Neural crest cell (in vitro differentiated cells): Measurements from ENCODE around the gene CYP26B1. TPM values are rescaled to one million over a fixed set of nuclear protein-coding genes. Genes with fewer than 3 reads are reported as not detected.

Source experiments
- DNase-seq: peaks from one replicate; pipeline ENCODE4 v3.0.0; 2021; ENCODE audit warnings: low read depth, mixed read lengths, low spot score
- H3K27ac Mint-ChIP-seq: one replicate; pipeline ENCODE4 v1.8.0; 2021; ENCODE audit warnings: mild to moderate bottlenecking, mixed read lengths; ENCODE audit not compliant: unreplicated experiment
- H3K27me3 Mint-ChIP-seq: 2 replicates; pipeline ENCODE4 v1.8.0; 2021; ENCODE audit warnings: low read depth, mild to moderate bottlenecking, mixed read lengths
- H3K36me3 Mint-ChIP-seq: 2 replicates; pipeline ENCODE4 v1.8.0; 2021; ENCODE audit warnings: low read depth, mild to moderate bottlenecking, mixed read lengths
- H3K4me1 Mint-ChIP-seq: 2 replicates; pipeline ENCODE4 v1.8.0; 2021; ENCODE audit warnings: mixed read lengths
- H3K4me3 Mint-ChIP-seq: one replicate; pipeline ENCODE4 v1.8.0; 2021; ENCODE audit warnings: mild to moderate bottlenecking, mixed read lengths
- H3K9me3 Mint-ChIP-seq: 2 replicates; pipeline ENCODE4 v1.8.0; 2021; ENCODE audit warnings: mixed read lengths
- total RNA-seq: library from RNA; stranded (reverse); gene quantifications from 2 replicates; pipeline ENCODE4 v1.2.1, GENCODE V29; 2021
- TF ChIP-seq, protein P1 (sequence below): fragments of 200-600 bp; sonication (generic); conservative IDR thresholded peaks from 2 replicates; pipeline ENCODE4 v1.5.0; 2021; ENCODE audit warnings: antibody characterized with exemption, mild to moderate bottlenecking

CYP26B1 gene
- total RNA-seq, 1 donor from 2014 or later: 16.4 TPM

DNA sequence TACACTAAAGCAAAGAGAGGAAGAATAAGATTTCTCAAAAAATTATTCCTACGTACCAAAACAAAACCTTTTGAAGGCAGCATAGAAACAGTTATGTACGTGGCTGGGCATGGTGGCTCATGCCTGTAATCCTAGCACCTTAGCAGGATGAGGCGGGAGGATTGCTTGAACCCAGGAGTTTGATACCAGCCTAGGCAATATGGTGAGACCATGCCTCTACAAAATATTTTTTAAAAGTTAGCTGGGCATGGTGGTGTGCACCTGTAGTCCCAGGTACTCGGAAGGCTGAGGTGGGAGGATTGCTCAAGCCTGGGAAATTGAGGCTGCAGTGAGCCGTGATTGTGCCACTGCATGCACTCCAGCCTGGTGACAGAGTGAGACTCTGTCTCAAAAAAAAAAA, 14.9 kb upstream of the CYP26B1 start:
- Mint-ChIP-seq H3K4me1 (no peaks in the 10 kb centered on the region), H3K4me3 (no peak overlapping the region), H3K9me3 (no peaks in the 10 kb centered on the region), H3K36me3 (no peaks in the 10 kb centered on the region), H3K27me3 (peaks cover 30% of the 10 kb centered on the region), H3K27ac (no peak overlapping the region)
- DNase-seq: no peak
- TF ChIP-seq, protein P1, sequence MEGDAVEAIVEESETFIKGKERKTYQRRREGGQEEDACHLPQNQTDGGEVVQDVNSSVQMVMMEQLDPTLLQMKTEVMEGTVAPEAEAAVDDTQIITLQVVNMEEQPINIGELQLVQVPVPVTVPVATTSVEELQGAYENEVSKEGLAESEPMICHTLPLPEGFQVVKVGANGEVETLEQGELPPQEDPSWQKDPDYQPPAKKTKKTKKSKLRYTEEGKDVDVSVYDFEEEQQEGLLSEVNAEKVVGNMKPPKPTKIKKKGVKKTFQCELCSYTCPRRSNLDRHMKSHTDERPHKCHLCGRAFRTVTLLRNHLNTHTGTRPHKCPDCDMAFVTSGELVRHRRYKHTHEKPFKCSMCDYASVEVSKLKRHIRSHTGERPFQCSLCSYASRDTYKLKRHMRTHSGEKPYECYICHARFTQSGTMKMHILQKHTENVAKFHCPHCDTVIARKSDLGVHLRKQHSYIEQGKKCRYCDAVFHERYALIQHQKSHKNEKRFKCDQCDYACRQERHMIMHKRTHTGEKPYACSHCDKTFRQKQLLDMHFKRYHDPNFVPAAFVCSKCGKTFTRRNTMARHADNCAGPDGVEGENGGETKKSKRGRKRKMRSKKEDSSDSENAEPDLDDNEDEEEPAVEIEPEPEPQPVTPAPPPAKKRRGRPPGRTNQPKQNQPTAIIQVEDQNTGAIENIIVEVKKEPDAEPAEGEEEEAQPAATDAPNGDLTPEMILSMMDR: no peak

DNA sequence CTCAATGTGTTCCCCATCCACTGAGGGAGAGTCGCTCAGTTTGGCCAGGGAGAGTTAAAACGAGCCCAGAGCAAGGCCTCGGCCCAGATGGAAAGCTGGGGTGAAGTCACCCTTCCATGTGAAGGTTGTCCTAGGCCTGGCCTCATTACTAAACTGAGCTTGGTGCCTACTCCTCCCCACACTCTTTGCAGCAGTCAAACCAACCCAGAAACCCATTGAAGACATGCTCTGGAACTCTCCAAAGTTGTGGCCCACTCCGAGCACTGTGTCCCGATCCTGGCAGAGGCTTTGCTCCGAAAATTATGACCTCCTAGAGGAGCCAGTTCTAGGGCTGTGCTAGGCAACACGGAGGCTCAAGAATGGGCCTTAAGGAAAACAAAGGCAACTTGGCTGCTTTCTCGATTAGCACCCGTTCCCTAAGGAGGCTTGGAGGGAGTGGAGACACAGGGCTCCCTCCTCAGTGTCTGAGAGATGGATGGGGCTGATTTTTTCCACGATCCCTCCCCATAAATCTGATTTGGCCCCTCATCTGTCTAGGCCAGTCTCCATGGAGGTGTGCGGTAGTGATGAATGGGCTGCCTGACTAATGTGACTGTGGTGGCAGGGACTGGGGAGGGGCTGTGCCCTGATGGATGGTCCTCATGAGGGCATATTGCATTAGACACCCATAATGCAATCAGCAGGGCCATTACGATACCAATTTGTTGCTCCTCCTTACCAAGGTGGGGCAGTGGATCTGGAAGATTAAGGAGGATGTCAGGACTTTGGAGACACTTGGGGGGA, 11.7 kb upstream of the CYP26B1 start:
- DNase-seq: no peak
- Mint-ChIP-seq H3K9me3 (no peaks in the 10 kb centered on the region), H3K4me1 (peaks cover 11% of the 10 kb centered on the region), H3K27ac (no peak overlapping the region), H3K36me3 (no peaks in the 10 kb centered on the region), H3K27me3 (peaks cover 52% of the 10 kb centered on the region), H3K4me3 (no peak overlapping the region)
- TF ChIP-seq, protein P1: no peak

DNA sequence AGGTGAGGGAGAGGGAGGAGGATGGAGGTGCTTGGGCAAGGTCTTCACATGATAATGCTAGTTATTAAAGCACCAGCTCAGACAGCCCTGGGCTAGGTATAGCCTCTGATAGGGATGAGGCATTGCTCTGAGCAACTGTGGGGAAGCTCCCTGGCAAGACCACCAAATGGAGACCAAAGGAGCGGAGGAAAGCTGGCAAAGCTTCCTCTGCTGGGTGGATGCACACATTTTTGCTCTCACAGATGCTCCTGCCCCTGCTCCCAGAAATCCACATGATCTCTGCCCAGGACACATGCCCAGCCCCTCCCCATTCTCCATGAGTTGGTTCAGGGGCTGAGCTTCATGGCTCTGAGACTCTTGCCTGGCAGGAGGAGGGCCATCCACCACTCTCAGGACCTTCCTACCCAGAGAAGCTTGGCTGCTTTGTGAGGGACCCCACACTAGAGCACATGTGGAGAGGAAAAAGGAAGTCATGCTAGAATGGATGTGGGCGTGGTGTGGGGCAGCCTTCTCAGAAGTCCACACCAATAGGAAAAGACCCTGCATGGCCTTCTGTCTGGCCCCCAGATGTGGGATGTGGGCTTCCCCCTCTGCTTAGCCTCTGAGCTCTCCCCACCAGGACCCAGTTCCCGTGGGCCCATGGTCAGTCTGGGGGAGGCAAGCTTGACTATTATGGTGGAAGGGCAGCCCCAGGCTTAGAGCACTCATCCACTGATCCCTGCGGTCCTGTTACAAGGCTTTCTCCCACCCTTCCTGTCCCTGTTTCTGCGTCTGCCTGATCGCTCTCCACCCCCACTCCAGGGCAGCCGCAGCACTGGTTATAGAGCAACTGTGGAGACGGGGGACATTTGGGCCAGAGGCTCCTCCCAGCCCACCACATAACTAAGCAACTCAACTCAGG, 10.5 kb upstream of the CYP26B1 start:
- no peak for DNase-seq
- Mint-ChIP-seq H3K9me3 (no peaks in the 10 kb centered on the region), H3K27me3 (peaks cover 58% of the 10 kb centered on the region), H3K4me1 (peaks cover 15% of the 10 kb centered on the region), H3K4me3 (no peak overlapping the region), H3K36me3 (no peaks in the 10 kb centered on the region), H3K27ac (peak overlapping the region; percentile 44)
- TF ChIP-seq, protein P1: no peak

DNA sequence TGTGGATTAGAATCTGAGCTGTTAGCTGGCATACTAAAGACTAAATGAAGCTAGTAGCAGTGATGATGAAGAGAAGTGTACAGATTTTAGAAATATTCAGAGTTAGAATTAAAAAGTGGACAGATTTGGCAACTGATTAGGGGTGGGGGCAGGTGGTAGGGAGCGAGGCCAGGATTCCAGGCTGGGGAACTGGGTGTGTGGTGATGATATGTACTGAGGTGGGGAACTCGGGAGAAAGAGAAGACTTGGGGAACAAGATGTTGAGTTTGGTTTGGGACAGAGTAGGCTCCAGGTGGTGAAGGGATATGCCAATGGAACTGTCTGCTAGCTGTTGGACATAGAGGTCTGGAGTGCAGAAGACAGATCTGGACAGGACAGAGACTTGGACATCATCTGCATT, 9.2 kb upstream of the CYP26B1 start:
- Mint-ChIP-seq H3K9me3 (no peaks in the 10 kb centered on the region), H3K36me3 (no peaks in the 10 kb centered on the region), H3K27me3 (peaks cover 64% of the 10 kb centered on the region), H3K4me1 (peaks cover 26% of the 10 kb centered on the region), H3K27ac (no peak overlapping the region), H3K4me3 (no peak overlapping the region)
- TF ChIP-seq, protein P1: no peak
- DNase-seq: no peak

DNA sequence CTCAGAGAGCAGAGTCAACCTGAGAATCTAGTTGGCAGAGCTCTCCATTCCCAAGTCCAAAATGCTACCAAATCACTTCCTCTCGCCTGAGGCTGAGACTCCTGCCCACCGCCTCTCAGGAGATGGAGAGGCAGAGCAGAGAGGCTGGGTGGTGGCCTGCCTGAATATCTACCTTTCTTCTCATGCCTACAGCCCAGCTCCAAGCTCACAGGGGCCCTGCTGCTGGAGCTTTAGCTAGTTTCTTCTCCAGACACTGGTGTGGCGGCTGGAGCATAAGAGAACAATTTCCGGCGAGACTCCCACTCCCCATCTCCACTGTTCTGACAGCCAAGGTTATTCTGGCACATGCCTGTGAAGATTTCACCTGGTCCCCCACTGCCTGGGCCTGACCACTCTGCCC, 8.1 kb upstream of the CYP26B1 start:
- Mint-ChIP-seq H3K27ac (no peak overlapping the region), H3K9me3 (no peaks in the 10 kb centered on the region), H3K4me1 (peaks cover 30% of the 10 kb centered on the region), H3K27me3 (peaks cover 70% of the 10 kb centered on the region), H3K4me3 (no peak overlapping the region), H3K36me3 (no peaks in the 10 kb centered on the region)
- TF ChIP-seq, protein P1: no peak
- no peak for DNase-seq
